H9 (cell line): ENCODE measurements around the gene ETV6. TPM values are rescaled to one million over a fixed set of nuclear protein-coding genes. Genes with fewer than 3 reads are reported as not detected.

Experiments
- DNase-seq: peaks from one replicate; pipeline ENCODE4 v3.0.0-alpha.2; 2017
- H2AFZ ChIP-seq: one replicate; pipeline ENCODE4 v1.6.1; 2013; ENCODE audit warnings: mild to moderate bottlenecking, low read length, control low read depth, moderate library complexity
- H2AK5ac ChIP-seq: 2 replicates; pipeline ENCODE4 v1.6.1; 2013; ENCODE audit warnings: low read length, control low read depth, mixed read lengths; ENCODE audit not compliant: insufficient read length
- H2BK120ac ChIP-seq: one replicate; pipeline ENCODE4 v1.6.1; 2013; ENCODE audit warnings: low read depth, mild to moderate bottlenecking, low read length, control low read depth, inconsistent platforms; ENCODE audit not compliant: poor library complexity, severe bottlenecking
- H2BK12ac ChIP-seq: 2 replicates; pipeline ENCODE4 v1.6.1; 2013; ENCODE audit warnings: low read length, control low read depth, mixed read lengths, low read depth; ENCODE audit not compliant: insufficient read length
- H2BK15ac ChIP-seq: 2 replicates; pipeline ENCODE4 v1.6.1; 2013; ENCODE audit warnings: low read depth, low read length, control low read depth
- H2BK20ac ChIP-seq: one replicate; pipeline ENCODE4 v1.6.1; 2013; ENCODE audit warnings: low read depth, mild to moderate bottlenecking, low read length, control low read depth, inconsistent platforms; ENCODE audit not compliant: poor library complexity, severe bottlenecking
- H2BK5ac ChIP-seq: 2 replicates; pipeline ENCODE4 v1.6.1; 2013; ENCODE audit warnings: low read length, control low read depth, mixed read lengths; ENCODE audit not compliant: insufficient read length
- H3K14ac ChIP-seq: 2 replicates; pipeline ENCODE4 v1.6.1; 2013; ENCODE audit warnings: low read length, control low read depth; ENCODE audit not compliant: insufficient read depth
- H3K18ac ChIP-seq: 2 replicates; pipeline ENCODE4 v1.6.1; 2013; ENCODE audit warnings: low read depth, mild to moderate bottlenecking, mixed read lengths, low read length, control low read depth; ENCODE audit not compliant: insufficient read length
- H3K23ac ChIP-seq: 2 replicates; pipeline ENCODE4 v1.6.1; 2013; ENCODE audit warnings: low read length, control low read depth, mixed read lengths, low read depth; ENCODE audit not compliant: insufficient read length
- H3K23me2 ChIP-seq: 2 replicates; pipeline ENCODE4 v1.6.1; 2013; ENCODE audit warnings: low read depth, mild to moderate bottlenecking, mixed read lengths, low read length, control low read depth; ENCODE audit not compliant: insufficient read length, poor library complexity, severe bottlenecking
- H3K27ac ChIP-seq: 2 replicates; pipeline ENCODE4 v1.5.1; 2013; ENCODE audit warnings: low read length, control low read depth, mixed read lengths, low read depth; ENCODE audit not compliant: insufficient read length
- H3K27me3 ChIP-seq: 2 replicates; pipeline ENCODE4 v1.6.1; 2013; ENCODE audit warnings: low read length, control low read depth, inconsistent platforms; ENCODE audit not compliant: insufficient read depth
- H3K4ac ChIP-seq: 2 replicates; pipeline ENCODE4 v1.6.1; 2013; ENCODE audit warnings: low read depth, mild to moderate bottlenecking, control low read depth, inconsistent platforms, low read length, moderate library complexity
- H3K4me1 ChIP-seq: 2 replicates; pipeline ENCODE4 v1.6.1; 2013; ENCODE audit warnings: low read length, control low read depth, inconsistent platforms; ENCODE audit not compliant: insufficient read depth
- H3K4me2 ChIP-seq: 2 replicates; pipeline ENCODE4 v1.6.1; 2013; ENCODE audit warnings: low read length, control low read depth, mixed read lengths; ENCODE audit not compliant: insufficient read length, insufficient read depth
- H3K56ac ChIP-seq: 2 replicates; pipeline ENCODE4 v1.6.1; 2013; ENCODE audit warnings: low read depth, mild to moderate bottlenecking, mixed read lengths, low read length, control low read depth; ENCODE audit not compliant: insufficient read length
- H3K79me1 ChIP-seq: 2 replicates; pipeline ENCODE4 v1.6.1; 2013; ENCODE audit warnings: low read depth, mild to moderate bottlenecking, moderate library complexity, low read length, control low read depth, inconsistent platforms; ENCODE audit not compliant: insufficient read depth, poor library complexity, severe bottlenecking
- H3K79me2 ChIP-seq: 2 replicates; pipeline ENCODE4 v1.6.1; 2013; ENCODE audit warnings: low read length, control low read depth, inconsistent platforms; ENCODE audit not compliant: insufficient read depth
- H3K9ac ChIP-seq: 2 replicates; pipeline ENCODE4 v1.6.1; 2013; ENCODE audit warnings: low read length, control low read depth, mixed read lengths; ENCODE audit not compliant: insufficient read length; ENCODE audit errors: extremely low read depth
- H3K9me3 ChIP-seq: one replicate; pipeline ENCODE4 v1.6.1; 2013; ENCODE audit warnings: low read depth, low read length, inconsistent platforms; ENCODE audit not compliant: control insufficient read depth
- H3T11ph ChIP-seq: one replicate; pipeline ENCODE4 v1.6.1; 2013; ENCODE audit warnings: mild to moderate bottlenecking, low read length, control low read depth, inconsistent platforms
- H4K20me1 ChIP-seq: one replicate; pipeline ENCODE4 v1.6.1; 2013; ENCODE audit not compliant: control insufficient read depth, insufficient read length, insufficient read depth
- H4K5ac ChIP-seq: 2 replicates; pipeline ENCODE4 v1.6.1; 2013; ENCODE audit warnings: low read depth, mild to moderate bottlenecking, mixed read lengths, low read length, control low read depth; ENCODE audit not compliant: insufficient read length
- H4K8ac ChIP-seq: replicated peaks from 2 replicates; pipeline ENCODE4 v1.6.1; 2013; ENCODE audit warnings: low read length, control low read depth, mixed read lengths, low read depth; ENCODE audit not compliant: insufficient read length
- H4K91ac ChIP-seq: 2 replicates; pipeline ENCODE4 v1.6.1; 2013; ENCODE audit warnings: low read depth, mild to moderate bottlenecking, moderate library complexity, mixed read lengths, low read length, control low read depth; ENCODE audit not compliant: insufficient read length
- H3K27ac Mint-ChIP-seq, 3 experiments: 2 replicates in 2 of 3; 3 replicates in 1 of 3; pipeline ENCODE4 v1.8.0; 2020 to 2021; ENCODE audit warnings: mixed read lengths in 3 of 3, mild to moderate bottlenecking in 1 of 3, moderate library complexity in 1 of 3
- H3K27me3 Mint-ChIP-seq: 2 replicates; pipeline ENCODE4 v1.8.0; 2021; ENCODE audit warnings: low read depth, mild to moderate bottlenecking, moderate library complexity, mixed read lengths
- H3K36me3 Mint-ChIP-seq, 3 experiments: 2 replicates in 2 of 3; 3 replicates in 1 of 3; pipeline ENCODE4 v1.8.0; 2020 to 2021; ENCODE audit warnings: low read depth in 3 of 3, mixed read lengths in 3 of 3; ENCODE audit not compliant: insufficient read depth in 1 of 3
- H3K4me1 Mint-ChIP-seq, 2 experiments: 2 replicates each; pipeline ENCODE4 v1.8.0; 2020; ENCODE audit warnings: mixed read lengths in 2 of 2
- H3K4me3 Mint-ChIP-seq, 2 experiments: 2 replicates in 1 of 2; 3 replicates in 1 of 2; pipeline ENCODE4 v1.8.0; 2020 to 2021; ENCODE audit warnings: mild to moderate bottlenecking in 2 of 2, mixed read lengths in 2 of 2, moderate library complexity in 1 of 2
- H3K9me3 Mint-ChIP-seq, 2 experiments: 2 replicates in 1 of 2; 3 replicates in 1 of 2; pipeline ENCODE4 v1.8.0; 2020; ENCODE audit warnings: mild to moderate bottlenecking in 2 of 2, mixed read lengths in 2 of 2, moderate library complexity in 1 of 2
- WGBS: extraction: QIAGEN DNeasy Blood & Tissue Kit; methylation state at CpG from one replicate; pipeline ENCODE4 v1.1.7; 2013; ENCODE audit warnings: missing lambda C conversion rate, low lambda C conversion rate, mixed read lengths; ENCODE audit not compliant: insufficient read length; ENCODE audit errors: extremely low coverage; 5-methylcytosine and 5-hydroxymethylcytosine counted together
- total RNA-seq: library from RNA; stranded (reverse); gene quantifications from 2 replicates; pipeline ENCODE4 v1.2.1, GENCODE V29; 2021
- TF ChIP-seq, protein P1 (sequence below): fragments of 200-600 bp; sonication (generic); conservative IDR thresholded peaks from 3 replicates; pipeline ENCODE4 v1.8.0; 2021; ENCODE audit warnings: antibody characterized with exemption, mild to moderate bottlenecking

Gene ETV6
- total RNA-seq, 1 experiment from 2014 or later = 28.7 TPM

DNA sequence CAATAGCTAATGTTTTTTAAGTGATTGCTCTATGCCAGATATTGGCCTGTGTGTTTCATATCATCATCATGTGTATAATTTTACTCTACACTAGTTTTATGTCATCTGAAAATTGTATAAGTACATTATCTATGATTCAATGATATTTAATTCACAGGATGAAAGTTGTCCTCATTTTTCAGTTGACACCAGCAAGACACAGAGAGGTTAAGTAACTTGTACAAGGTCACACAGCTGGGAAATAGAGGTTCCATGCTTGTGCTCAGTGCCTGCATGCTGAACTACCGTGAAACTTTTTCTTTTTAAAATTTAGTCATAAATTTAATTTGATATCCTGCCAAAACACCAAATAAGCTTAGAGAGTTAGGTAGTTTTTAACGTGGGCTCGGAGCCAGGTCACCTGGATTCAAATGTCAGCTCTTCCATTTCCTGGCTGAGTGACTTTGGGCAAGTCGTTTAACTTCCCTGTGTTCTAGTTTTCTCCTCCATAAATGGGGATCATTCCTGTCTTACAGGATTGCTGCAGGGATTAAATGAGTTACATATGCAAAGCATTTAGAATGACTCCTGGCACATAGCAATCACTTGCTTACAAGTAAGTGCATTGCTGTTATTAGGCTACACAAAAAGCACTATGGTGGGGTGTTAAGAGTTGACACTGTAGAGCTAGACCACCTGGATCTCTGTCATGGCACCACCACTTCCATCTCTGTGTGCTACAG, 183.9 kb downstream of the ETV6 start:
- H3K4me1 Mint-ChIP-seq = peaks cover 10 to 11% of the 10 kb centered on the region in 2 experiments
- Histone ChIP-seq H3K79me2 (no peaks in the 10 kb centered on the region), H3K9ac (no peak overlapping the region), H2BK15ac (no peak overlapping the region), H2AFZ (no peak overlapping the region), H3K27me3 (no peaks in the 10 kb centered on the region), H3K56ac (no peak overlapping the region), H2AK5ac (no peak overlapping the region), H2BK120ac (no peak overlapping the region), H3K79me1 (no peaks in the 10 kb centered on the region), H3K23ac (no peak overlapping the region), H2BK5ac (no peak overlapping the region), H3K4me2 (no peak overlapping the region), H4K20me1 (no peaks in the 10 kb centered on the region), H4K5ac (no peak overlapping the region), H4K8ac (no peak overlapping the region), H3K14ac (no peak overlapping the region), H3K4ac (no peak overlapping the region), H2BK12ac (no peak overlapping the region), H4K91ac (no peak overlapping the region), H3K4me1 (peaks cover 2% of the 10 kb centered on the region; the same call in 1 of the 2 replicates), H3K18ac (no peak overlapping the region), H3K23me2 (no peaks in the 10 kb centered on the region), H3K27ac (no peak overlapping the region), H2BK20ac (no peak overlapping the region), H3K9me3 (no peaks in the 10 kb centered on the region), H3T11ph (no peak overlapping the region)
- no CpG with 5 or more reads among the region's 4 CpGs for WGBS
- H3K27me3 Mint-ChIP-seq = no peaks in the 10 kb centered on the region
- TF ChIP-seq, protein P1, sequence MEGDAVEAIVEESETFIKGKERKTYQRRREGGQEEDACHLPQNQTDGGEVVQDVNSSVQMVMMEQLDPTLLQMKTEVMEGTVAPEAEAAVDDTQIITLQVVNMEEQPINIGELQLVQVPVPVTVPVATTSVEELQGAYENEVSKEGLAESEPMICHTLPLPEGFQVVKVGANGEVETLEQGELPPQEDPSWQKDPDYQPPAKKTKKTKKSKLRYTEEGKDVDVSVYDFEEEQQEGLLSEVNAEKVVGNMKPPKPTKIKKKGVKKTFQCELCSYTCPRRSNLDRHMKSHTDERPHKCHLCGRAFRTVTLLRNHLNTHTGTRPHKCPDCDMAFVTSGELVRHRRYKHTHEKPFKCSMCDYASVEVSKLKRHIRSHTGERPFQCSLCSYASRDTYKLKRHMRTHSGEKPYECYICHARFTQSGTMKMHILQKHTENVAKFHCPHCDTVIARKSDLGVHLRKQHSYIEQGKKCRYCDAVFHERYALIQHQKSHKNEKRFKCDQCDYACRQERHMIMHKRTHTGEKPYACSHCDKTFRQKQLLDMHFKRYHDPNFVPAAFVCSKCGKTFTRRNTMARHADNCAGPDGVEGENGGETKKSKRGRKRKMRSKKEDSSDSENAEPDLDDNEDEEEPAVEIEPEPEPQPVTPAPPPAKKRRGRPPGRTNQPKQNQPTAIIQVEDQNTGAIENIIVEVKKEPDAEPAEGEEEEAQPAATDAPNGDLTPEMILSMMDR = no peak
- peak; percentile 12 for DNase-seq
- no peaks in the 10 kb centered on the region; a peak in 1 of 7 replicates for H3K36me3 Mint-ChIP-seq
- H3K4me3 Mint-ChIP-seq = no peak overlapping the region
- H3K9me3 Mint-ChIP-seq = no peaks in the 10 kb centered on the region
- no peak overlapping the region for H3K27ac Mint-ChIP-seq
